HepG2 (cell line): ENCODE data around the gene FSD1. TPM values are rescaled to one million over a fixed set of nuclear protein-coding genes. Genes with fewer than 3 reads are reported as not detected.

Experiments
- HNF4A ChIP-seq: sonication (generic); formaldehyde crosslinking; IDR thresholded peaks from 2 replicates; pipeline ENCODE4 v1.4.0; 2020; ENCODE audit warnings: missing genetic modification reagents
- ISL2 ChIP-seq: sonication (generic); formaldehyde crosslinking; IDR thresholded peaks from 2 replicates; pipeline ENCODE4 v1.5.0; 2020; ENCODE audit warnings: missing genetic modification reagents
- JDP2 ChIP-seq: sonication (generic); formaldehyde crosslinking; IDR thresholded peaks from 2 replicates; pipeline ENCODE4 v1.8.1; 2022; ENCODE audit warnings: missing genetic modification reagents, borderline replicate concordance
- MED13 ChIP-seq: sonication (generic); formaldehyde crosslinking; IDR thresholded peaks from 2 replicates; pipeline ENCODE4 v1.5.0; 2020; ENCODE audit warnings: missing genetic modification reagents
- NFIC ChIP-seq: IDR thresholded peaks from 2 replicates; pipeline ENCODE4 v1.6.1; 2012; ENCODE audit warnings: mild to moderate bottlenecking, low read length, inconsistent platforms
- NFKBIZ ChIP-seq: IDR thresholded peaks from 2 replicates; pipeline ENCODE4 v1.6.1; 2018; ENCODE audit warnings: missing genetic modification reagents, missing compliant biosample characterization
- NFYB ChIP-seq: sonication (generic); formaldehyde crosslinking; IDR thresholded peaks from 2 replicates; pipeline ENCODE4 v1.4.0; 2020; ENCODE audit warnings: missing genetic modification reagents
- SAP130 ChIP-seq: IDR thresholded peaks from 2 replicates; pipeline ENCODE4 v1.6.1; 2016; ENCODE audit warnings: low read depth
- TCF12 ChIP-seq, 2 experiments: fragments of 450-650 bp in 1 of 2; sonication (generic) in 1 of 2; formaldehyde crosslinking in 1 of 2; IDR thresholded peaks; 2 replicates each; pipeline versions ENCODE4 v1.6.1 to v1.8.0; 2017 to 2022; ENCODE audit warnings: antibody characterized with exemption in 1 of 2, mild to moderate bottlenecking in 1 of 2, missing genetic modification reagents in 1 of 2, moderate library complexity in 1 of 2
- ZNF160 ChIP-seq: sonication (generic); formaldehyde crosslinking; IDR thresholded peaks from 2 replicates; pipeline ENCODE4 v1.8.0; 2022; ENCODE audit warnings: mild to moderate bottlenecking, inconsistent platforms, missing genetic modification reagents
- ZNF260 ChIP-seq: sonication (generic); formaldehyde crosslinking; IDR thresholded peaks from 2 replicates; pipeline ENCODE4 v1.4.0; 2020; ENCODE audit warnings: missing genetic modification reagents, low read depth, mild to moderate bottlenecking, borderline replicate concordance
- ZNF264 ChIP-seq: sonication (generic); formaldehyde crosslinking; IDR thresholded peaks from 2 replicates; pipeline ENCODE4 v1.4.0; 2020; ENCODE audit warnings: missing genetic modification reagents
- ZNF441 ChIP-seq: sonication (generic); formaldehyde crosslinking; IDR thresholded peaks from 2 replicates; pipeline ENCODE4 v1.7.0; 2021; ENCODE audit warnings: missing genetic modification reagents, borderline replicate concordance
- ZNF556 ChIP-seq: sonication (generic); formaldehyde crosslinking; IDR thresholded peaks from 2 replicates; pipeline ENCODE4 v1.4.0; 2020; ENCODE audit warnings: mild to moderate bottlenecking, missing genetic modification reagents, borderline replicate concordance
- ZNF615 ChIP-seq: sonication (generic); formaldehyde crosslinking; IDR thresholded peaks from 2 replicates; pipeline ENCODE4 v1.5.0; 2020; ENCODE audit warnings: mild to moderate bottlenecking, missing genetic modification reagents, borderline replicate concordance
- ZSCAN30 ChIP-seq: sonication (generic); formaldehyde crosslinking; IDR thresholded peaks from 2 replicates; pipeline ENCODE4 v1.5.0; 2020; ENCODE audit warnings: mild to moderate bottlenecking, missing genetic modification reagents
- polyA plus RNA-seq, 8 experiments: library from polyadenylated mRNA; depleted of rRNA in 3 of 8; stranded (reverse) in 7 of 8; unstranded in 1 of 8; fragments of >200 nt; fragmentation: Illumina TruSeq in 4 of 8; extraction: Trizol in 4 of 8; gene quantifications; 2 replicates each; pipeline versions ENCODE4 v1.2.1 to v1.2.3, GENCODE V29; 2011 to 2016; ENCODE audit warnings: low read depth in 4 of 8, missing spikeins in 1 of 8, mixed read lengths in 1 of 8; ENCODE audit not compliant: insufficient read depth in 1 of 8
- total RNA-seq, 5 experiments: library from RNA; depleted of rRNA; stranded (reverse); fragments of >200 nt; fragmentation: Illumina TruSeq; extraction: Trizol; gene quantifications; 2 replicates each; pipeline ENCODE4 v1.2.3, GENCODE V29; 2016; ENCODE audit warnings: low read depth in 1 of 5
- TF ChIP-seq, protein P1 (sequence below): fragments of 450-650 bp; IDR thresholded peaks from 2 replicates; pipeline ENCODE4 v1.6.1; 2017
- TF ChIP-seq, protein P2 (sequence below), 2 experiments: sonication (generic) in 1 of 2; formaldehyde crosslinking in 1 of 2; IDR thresholded peaks; 2 replicates each; pipeline versions ENCODE4 v1.4.0 to v1.6.1; 2018 to 2020; ENCODE audit warnings: missing genetic modification reagents in 2 of 2, borderline replicate concordance in 1 of 2, low read depth in 1 of 2, mild to moderate bottlenecking in 1 of 2, missing biosample characterization in 1 of 2
- TF ChIP-seq, protein P3 (sequence below): sonication (generic); formaldehyde crosslinking; IDR thresholded peaks from 2 replicates; pipeline ENCODE4 v1.5.0; 2020; ENCODE audit warnings: missing genetic modification reagents
- TF ChIP-seq, protein P4 (sequence below): sonication (generic); formaldehyde crosslinking; IDR thresholded peaks from 2 replicates; pipeline ENCODE4 v1.4.0; 2020; ENCODE audit warnings: missing genetic modification reagents
- TF ChIP-seq, protein P5 (sequence below): sonication (generic); formaldehyde crosslinking; IDR thresholded peaks from 2 replicates; pipeline ENCODE4 v1.8.0; 2022; ENCODE audit warnings: missing genetic modification reagents, mild to moderate bottlenecking, borderline replicate concordance
- TF ChIP-seq, protein P6 (sequence below): sonication (generic); formaldehyde crosslinking; IDR thresholded peaks from 2 replicates; pipeline ENCODE4 v1.4.0; 2020; ENCODE audit warnings: mild to moderate bottlenecking, missing genetic modification reagents

Gene FSD1
- total and polyA plus RNA-seq, 2 of the 13 experiments (the other 11 are each of a cell fraction or from before 2014, with no cell fraction given): 0.29 to 0.66 TPM

DNA sequence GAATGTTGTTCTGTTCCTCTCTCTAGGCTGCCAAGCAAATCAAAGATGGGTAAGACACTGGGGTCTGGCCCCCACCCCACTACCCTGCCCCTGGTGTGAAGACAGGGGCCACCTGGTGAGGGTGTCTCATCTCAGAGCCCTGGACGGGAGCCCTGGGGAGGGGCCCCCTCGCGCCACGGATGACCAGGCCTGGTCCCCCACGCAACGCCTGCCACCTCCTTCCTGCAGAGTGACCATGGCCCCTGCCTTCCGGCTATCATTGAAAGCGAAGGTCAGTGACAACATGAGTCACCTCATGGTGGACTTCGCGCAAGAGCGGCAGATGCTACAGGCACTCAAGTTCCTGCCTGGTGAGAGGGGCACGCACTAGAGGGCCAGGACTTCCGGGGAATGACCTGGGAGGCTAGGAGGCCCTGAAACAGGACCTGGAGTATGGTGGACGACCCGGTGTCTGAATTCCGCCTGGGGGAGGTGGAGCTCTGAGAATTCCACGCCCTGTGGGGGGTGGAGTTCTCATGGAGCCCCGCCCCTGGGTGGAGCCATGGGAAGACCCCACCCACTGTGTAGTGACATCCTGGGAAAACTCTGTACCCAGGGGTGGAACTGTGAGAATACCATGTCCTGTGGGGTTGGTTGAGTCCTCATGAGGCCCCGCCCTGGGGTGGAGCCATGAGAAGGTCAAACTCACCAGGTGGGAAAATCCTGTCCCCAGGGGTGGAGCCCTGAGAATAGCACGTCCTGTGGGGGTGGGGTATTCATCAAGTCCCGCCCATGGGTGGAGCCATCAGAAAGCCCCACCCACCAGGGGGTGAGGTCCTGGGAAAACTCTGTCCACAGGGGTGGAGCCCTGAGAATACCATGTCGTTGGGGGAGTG is 6.1 kb downstream of the FSD1 start (continued):
- no peak for TF ChIP-seq ZNF615 (CRISPR knock-in tag)
- TF ChIP-seq MED13 (CRISPR knock-in tag): no peak
- TF ChIP-seq, protein P1, sequence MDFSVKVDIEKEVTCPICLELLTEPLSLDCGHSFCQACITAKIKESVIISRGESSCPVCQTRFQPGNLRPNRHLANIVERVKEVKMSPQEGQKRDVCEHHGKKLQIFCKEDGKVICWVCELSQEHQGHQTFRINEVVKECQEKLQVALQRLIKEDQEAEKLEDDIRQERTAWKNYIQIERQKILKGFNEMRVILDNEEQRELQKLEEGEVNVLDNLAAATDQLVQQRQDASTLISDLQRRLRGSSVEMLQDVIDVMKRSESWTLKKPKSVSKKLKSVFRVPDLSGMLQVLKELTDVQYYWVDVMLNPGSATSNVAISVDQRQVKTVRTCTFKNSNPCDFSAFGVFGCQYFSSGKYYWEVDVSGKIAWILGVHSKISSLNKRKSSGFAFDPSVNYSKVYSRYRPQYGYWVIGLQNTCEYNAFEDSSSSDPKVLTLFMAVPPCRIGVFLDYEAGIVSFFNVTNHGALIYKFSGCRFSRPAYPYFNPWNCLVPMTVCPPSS: no peak
- peak; percentile 94 for TF ChIP-seq NFKBIZ (CRISPR knock-in tag)
- TF ChIP-seq JDP2 (CRISPR knock-in tag): no peak
- TF ChIP-seq ZSCAN30 (CRISPR knock-in tag): no peak
- TF ChIP-seq ZNF260 (CRISPR knock-in tag): no peak
- TF ChIP-seq HNF4A: peak; percentile 95
- TF ChIP-seq NFIC: peak; percentile 21; the same call in 1 of the 2 replicates
- TF ChIP-seq, protein P2, sequence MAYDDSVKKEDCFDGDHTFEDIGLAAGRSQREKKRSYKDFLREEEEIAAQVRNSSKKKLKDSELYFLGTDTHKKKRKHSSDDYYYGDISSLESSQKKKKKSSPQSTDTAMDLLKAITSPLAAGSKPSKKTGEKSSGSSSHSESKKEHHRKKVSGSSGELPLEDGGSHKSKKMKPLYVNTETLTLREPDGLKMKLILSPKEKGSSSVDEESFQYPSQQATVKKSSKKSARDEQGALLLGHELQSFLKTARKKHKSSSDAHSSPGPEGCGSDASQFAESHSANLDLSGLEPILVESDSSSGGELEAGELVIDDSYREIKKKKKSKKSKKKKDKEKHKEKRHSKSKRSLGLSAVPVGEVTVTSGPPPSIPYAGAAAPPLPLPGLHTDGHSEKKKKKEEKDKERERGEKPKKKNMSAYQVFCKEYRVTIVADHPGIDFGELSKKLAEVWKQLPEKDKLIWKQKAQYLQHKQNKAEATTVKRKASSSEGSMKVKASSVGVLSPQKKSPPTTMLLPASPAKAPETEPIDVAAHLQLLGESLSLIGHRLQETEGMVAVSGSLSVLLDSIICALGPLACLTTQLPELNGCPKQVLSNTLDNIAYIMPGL (CRISPR knock-in tag; IDR thresholded peaks at IDR 0.05; ENCODE audit: borderline replicate concordance in 1 of 2, low read depth in 1 of 2): peak; percentile 64 to 74; a peak in 3 of 4 replicates
- TF ChIP-seq ZNF160 (CRISPR knock-in tag): peak; percentile 91
- TF ChIP-seq, protein P3, sequence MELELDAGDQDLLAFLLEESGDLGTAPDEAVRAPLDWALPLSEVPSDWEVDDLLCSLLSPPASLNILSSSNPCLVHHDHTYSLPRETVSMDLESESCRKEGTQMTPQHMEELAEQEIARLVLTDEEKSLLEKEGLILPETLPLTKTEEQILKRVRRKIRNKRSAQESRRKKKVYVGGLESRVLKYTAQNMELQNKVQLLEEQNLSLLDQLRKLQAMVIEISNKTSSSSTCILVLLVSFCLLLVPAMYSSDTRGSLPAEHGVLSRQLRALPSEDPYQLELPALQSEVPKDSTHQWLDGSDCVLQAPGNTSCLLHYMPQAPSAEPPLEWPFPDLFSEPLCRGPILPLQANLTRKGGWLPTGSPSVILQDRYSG (CRISPR knock-in tag): 0 out of 2 replicates have a peak, but pooled peaks have one; percentile 35
- TF ChIP-seq, protein P4, sequence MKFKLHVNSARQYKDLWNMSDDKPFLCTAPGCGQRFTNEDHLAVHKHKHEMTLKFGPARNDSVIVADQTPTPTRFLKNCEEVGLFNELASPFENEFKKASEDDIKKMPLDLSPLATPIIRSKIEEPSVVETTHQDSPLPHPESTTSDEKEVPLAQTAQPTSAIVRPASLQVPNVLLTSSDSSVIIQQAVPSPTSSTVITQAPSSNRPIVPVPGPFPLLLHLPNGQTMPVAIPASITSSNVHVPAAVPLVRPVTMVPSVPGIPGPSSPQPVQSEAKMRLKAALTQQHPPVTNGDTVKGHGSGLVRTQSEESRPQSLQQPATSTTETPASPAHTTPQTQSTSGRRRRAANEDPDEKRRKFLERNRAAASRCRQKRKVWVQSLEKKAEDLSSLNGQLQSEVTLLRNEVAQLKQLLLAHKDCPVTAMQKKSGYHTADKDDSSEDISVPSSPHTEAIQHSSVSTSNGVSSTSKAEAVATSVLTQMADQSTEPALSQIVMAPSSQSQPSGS: peak; percentile 91
- TF ChIP-seq ZNF264 (CRISPR knock-in tag): peak; percentile 96
- peak; percentile 66 for TF ChIP-seq ISL2 (CRISPR knock-in tag)
- TF ChIP-seq TCF12 (IDR thresholded peaks at IDR 0.05): no peak
- TF ChIP-seq TCF12 (CRISPR knock-in tag; IDR thresholded peaks at IDR 0.05): no peak
- TF ChIP-seq, protein P5, sequence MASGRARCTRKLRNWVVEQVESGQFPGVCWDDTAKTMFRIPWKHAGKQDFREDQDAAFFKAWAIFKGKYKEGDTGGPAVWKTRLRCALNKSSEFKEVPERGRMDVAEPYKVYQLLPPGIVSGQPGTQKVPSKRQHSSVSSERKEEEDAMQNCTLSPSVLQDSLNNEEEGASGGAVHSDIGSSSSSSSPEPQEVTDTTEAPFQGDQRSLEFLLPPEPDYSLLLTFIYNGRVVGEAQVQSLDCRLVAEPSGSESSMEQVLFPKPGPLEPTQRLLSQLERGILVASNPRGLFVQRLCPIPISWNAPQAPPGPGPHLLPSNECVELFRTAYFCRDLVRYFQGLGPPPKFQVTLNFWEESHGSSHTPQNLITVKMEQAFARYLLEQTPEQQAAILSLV (CRISPR knock-in tag): peak; percentile 92
- 0 out of 2 replicates have a peak, but pooled peaks have one; percentile 10 for TF ChIP-seq NFYB (CRISPR knock-in tag)
- peak; percentile 95 for TF ChIP-seq SAP130 (CRISPR knock-in tag)
- TF ChIP-seq ZNF441 (CRISPR knock-in tag): peak; percentile 97
- TF ChIP-seq, protein P6, sequence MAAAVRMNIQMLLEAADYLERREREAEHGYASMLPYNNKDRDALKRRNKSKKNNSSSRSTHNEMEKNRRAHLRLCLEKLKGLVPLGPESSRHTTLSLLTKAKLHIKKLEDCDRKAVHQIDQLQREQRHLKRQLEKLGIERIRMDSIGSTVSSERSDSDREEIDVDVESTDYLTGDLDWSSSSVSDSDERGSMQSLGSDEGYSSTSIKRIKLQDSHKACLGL (CRISPR knock-in tag): peak; percentile 78; the same call in 1 of the 2 replicates
- TF ChIP-seq ZNF556 (CRISPR knock-in tag): peak; percentile 67; the same call in 1 of the 2 replicates
